Neural crest cell (in vitro differentiated cells): ENCODE data around the gene SPEG. TPM values are rescaled to one million over a fixed set of nuclear protein-coding genes. Genes with fewer than 3 reads are reported as not detected.

Experiments used
- DNase-seq: peaks from one replicate; pipeline ENCODE4 v3.0.0; 2021; ENCODE audit warnings: low read depth, mixed read lengths, low spot score
- H3K27ac Mint-ChIP-seq: one replicate; pipeline ENCODE4 v1.8.0; 2021; ENCODE audit warnings: mild to moderate bottlenecking, mixed read lengths; ENCODE audit not compliant: unreplicated experiment
- H3K27me3 Mint-ChIP-seq: 2 replicates; pipeline ENCODE4 v1.8.0; 2021; ENCODE audit warnings: low read depth, mild to moderate bottlenecking, mixed read lengths
- H3K36me3 Mint-ChIP-seq: 2 replicates; pipeline ENCODE4 v1.8.0; 2021; ENCODE audit warnings: low read depth, mild to moderate bottlenecking, mixed read lengths
- H3K4me1 Mint-ChIP-seq: 2 replicates; pipeline ENCODE4 v1.8.0; 2021; ENCODE audit warnings: mixed read lengths
- H3K4me3 Mint-ChIP-seq: one replicate; pipeline ENCODE4 v1.8.0; 2021; ENCODE audit warnings: mild to moderate bottlenecking, mixed read lengths
- H3K9me3 Mint-ChIP-seq: 2 replicates; pipeline ENCODE4 v1.8.0; 2021; ENCODE audit warnings: mixed read lengths
- CTCF ChIP-seq: fragments of 200-600 bp; sonication (generic); conservative IDR thresholded peaks from 2 replicates; pipeline ENCODE4 v1.5.0; 2021; ENCODE audit warnings: antibody characterized with exemption, mild to moderate bottlenecking
- total RNA-seq: library from RNA; stranded (reverse); gene quantifications from 2 replicates; pipeline ENCODE4 v1.2.1, GENCODE V29; 2021

Gene SPEG
- total RNA-seq, 1 donor from 2014 or later: 13.4 TPM

- Mint-ChIP-seq H3K27ac (no peak overlapping the region), H3K36me3 (no peaks in the 10 kb centered on the region), H3K27me3 (peaks cover 10% of the 10 kb centered on the region), H3K9me3 (no peaks in the 10 kb centered on the region), H3K4me1 (peaks cover 32% of the 10 kb centered on the region), H3K4me3 (no peak overlapping the region)
- TF ChIP-seq CTCF: no peak
- no peak for DNase-seq
Measured at GRCh38 chr2:219502618-219503017, 68.0 kb downstream of the SPEG start.

- H3K9me3 Mint-ChIP-seq: no peaks in the 10 kb centered on the region
Measured at GRCh38 chr2:219505585-219505984, 70.9 kb downstream of the SPEG start.

GRCh38 chr2:219506153-219506801 lies 71.6 kb downstream of the SPEG start:
- H3K27me3 Mint-ChIP-seq: peaks cover 9% of the 10 kb centered on the region
- no peak for DNase-seq
- no peak overlapping the region for H3K4me3 Mint-ChIP-seq
- TF ChIP-seq CTCF: no peak
- H3K27ac Mint-ChIP-seq: peak overlapping the region; percentile 40
- peaks cover 22% of the 10 kb centered on the region for H3K4me1 Mint-ChIP-seq
- no peaks in the 10 kb centered on the region for H3K36me3 Mint-ChIP-seq
- H3K9me3 Mint-ChIP-seq: no peaks in the 10 kb centered on the region

More at GRCh38 chr2:219505585-219505984, 70.9 kb downstream of the SPEG start:
- Mint-ChIP-seq H3K4me3 (no peak overlapping the region), H3K4me1 (peaks cover 22% of the 10 kb centered on the region), H3K36me3 (no peaks in the 10 kb centered on the region), H3K27ac (no peak overlapping the region), H3K27me3 (peaks cover 9% of the 10 kb centered on the region)
- no peak for DNase-seq
- no peak for TF ChIP-seq CTCF

GRCh38 chr2:219506802-219507526 lies 72.3 kb downstream of the SPEG start:
- no peak for TF ChIP-seq CTCF
- Mint-ChIP-seq H3K36me3 (no peaks in the 10 kb centered on the region), H3K9me3 (no peaks in the 10 kb centered on the region), H3K4me3 (no peak overlapping the region), H3K4me1 (peaks cover 23% of the 10 kb centered on the region), H3K27me3 (peaks cover 12% of the 10 kb centered on the region), H3K27ac (peak overlapping the region; percentile 40)
- DNase-seq: no peak

GRCh38 chr2:219507581-219508443 lies 73.2 kb downstream of the SPEG start:
- TF ChIP-seq CTCF: no peak
- Mint-ChIP-seq H3K4me3 (no peak overlapping the region), H3K27ac (no peak overlapping the region), H3K36me3 (no peaks in the 10 kb centered on the region), H3K9me3 (no peaks in the 10 kb centered on the region), H3K4me1 (peaks cover 29% of the 10 kb centered on the region), H3K27me3 (peaks cover 17% of the 10 kb centered on the region)
- DNase-seq: no peak
